ENCODE measurements around the gene HCST.
"Not testable (repeated sequence)": the region's sequence is repeated elsewhere in the genome, so short reads cannot be mapped to it uniquely, and the experiment has no call there.

HCST gene

DNA sequence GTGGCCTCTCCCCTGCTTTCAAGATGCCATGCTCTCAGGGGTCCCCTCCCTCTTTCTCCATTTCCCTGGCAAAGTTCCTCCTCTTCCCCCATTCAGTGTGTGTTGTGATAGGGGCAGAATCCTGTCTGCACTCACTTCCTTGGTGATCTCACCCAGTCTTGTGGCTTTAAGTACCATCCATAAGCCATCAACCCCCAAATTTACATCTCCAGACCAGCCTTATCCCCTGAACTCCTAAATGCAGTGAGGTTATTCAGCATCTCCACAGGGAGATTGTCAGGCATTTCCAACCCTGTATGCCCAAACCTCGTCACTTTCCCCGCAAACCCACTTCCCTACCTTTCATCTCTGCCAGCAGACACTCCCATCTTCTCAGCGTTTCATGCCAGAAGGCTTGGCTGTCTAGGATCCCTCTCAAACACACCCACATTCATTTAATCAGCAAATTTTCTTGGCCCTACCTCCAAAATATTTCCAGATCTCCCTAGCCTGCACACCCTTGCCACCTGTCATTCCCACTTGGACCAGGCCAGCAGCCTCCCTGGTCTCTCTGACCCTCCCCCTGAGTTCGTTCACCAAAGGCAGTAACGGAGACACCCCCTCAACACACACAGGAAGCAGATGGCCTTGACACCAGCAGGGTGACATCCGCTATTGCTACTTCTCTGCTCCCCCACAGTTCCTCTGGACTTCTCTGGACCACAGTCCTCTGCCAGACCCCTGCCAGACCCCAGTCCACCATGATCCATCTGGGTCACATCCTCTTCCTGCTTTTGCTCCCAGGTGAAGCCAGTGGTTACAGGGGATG, at the start of gene HCST:
Gene HCST (plus strand): TSS at position 676 of the 808 bp plus-strand sequence. CDS start 65 bp downstream, at position 741.
- no peak for DNase-seq (ENCODE audit: low read depth, low spot score)
- peak within 1 kb of the TSS; percentile 87 for H3K27ac ChIP-seq

- no peak for DNase-seq (ENCODE audit: low read depth, low spot score)
- no peak overlapping the region for H3K27ac ChIP-seq
Measured at GRCh38 chr19:35853038-35853756, 49.1 kb upstream of the HCST start.

- no peak within 1 kb of the TSS for H3K27ac ChIP-seq
- DNase-seq (ENCODE audit: low read depth, low spot score): no peak
Measured at GRCh38 chr19:35856546-35857149, 45.7 kb upstream of the HCST start, which contains the start of gene KIRREL2. TSS of gene KIRREL2 (plus strand) at chr19:35856911. CDS start at chr19:35857120, 209 bp downstream.

DNA sequence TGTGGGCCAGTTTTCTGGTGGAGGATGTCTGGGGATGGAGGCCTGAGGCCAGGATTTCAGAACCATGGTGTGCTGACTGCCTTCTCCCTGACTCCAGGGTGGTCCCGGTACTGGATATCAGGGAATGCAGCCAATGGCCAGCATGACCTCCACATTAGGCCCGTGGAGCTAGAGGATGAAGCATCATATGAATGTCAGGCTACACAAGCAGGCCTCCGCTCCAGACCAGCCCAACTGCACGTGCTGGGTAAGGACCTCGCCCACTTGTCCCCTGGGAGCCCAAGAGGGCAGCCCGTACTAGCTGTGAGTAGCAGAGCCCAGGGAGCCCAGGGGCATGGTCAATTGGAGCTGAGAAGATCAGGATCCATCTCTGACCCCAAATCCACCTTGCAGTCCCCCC, 44.0 kb upstream of the HCST start:
- no peak overlapping the region for H3K27ac ChIP-seq
- no peak for DNase-seq (ENCODE audit: low read depth, low spot score)

GRCh38 chr19:35859414-35859813, 42.9 kb upstream of the HCST start:
- H3K27ac ChIP-seq: no peak overlapping the region

GRCh38 chr19:35860436-35860817, 41.9 kb upstream of the HCST start:
- no peak overlapping the region for H3K27ac ChIP-seq
- no peak for DNase-seq (ENCODE audit: low read depth, low spot score)

More at GRCh38 chr19:35859414-35859813, 42.9 kb upstream of the HCST start:
- DNase-seq (ENCODE audit: low read depth, low spot score): no peak

GRCh38 chr19:35860818-35861639, 41.3 kb upstream of the HCST start:
- DNase-seq (ENCODE audit: low read depth, low spot score): no peak
- H3K27ac ChIP-seq: no peak overlapping the region

- no peak for DNase-seq (ENCODE audit: low read depth, low spot score)
- no peak overlapping the region for H3K27ac ChIP-seq
Measured at GRCh38 chr19:35861640-35862160, 40.6 kb upstream of the HCST start.

DNA sequence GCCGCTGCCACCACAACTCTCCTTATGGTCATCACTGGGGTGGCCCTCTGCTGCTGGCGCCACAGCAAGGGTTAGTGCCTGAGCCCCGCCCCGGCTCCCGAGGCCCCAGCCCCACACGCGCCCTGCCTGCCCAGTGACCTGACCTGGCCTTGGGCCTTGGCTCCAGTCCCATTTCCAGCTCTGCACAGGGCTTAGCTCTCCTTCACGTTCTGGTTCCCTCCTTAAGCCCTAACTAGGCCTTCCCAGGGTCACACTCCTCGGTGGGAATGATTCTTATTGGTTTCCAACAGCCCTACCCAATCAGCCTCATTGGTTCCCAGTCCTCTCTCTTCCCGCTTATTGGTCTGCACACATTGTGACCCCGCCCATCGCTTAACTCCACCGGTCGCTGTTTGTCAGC, 39.8 kb upstream of the HCST start:
- DNase-seq (ENCODE audit: low read depth, low spot score): no peak
- H3K27ac ChIP-seq: no peak overlapping the region

DNA sequence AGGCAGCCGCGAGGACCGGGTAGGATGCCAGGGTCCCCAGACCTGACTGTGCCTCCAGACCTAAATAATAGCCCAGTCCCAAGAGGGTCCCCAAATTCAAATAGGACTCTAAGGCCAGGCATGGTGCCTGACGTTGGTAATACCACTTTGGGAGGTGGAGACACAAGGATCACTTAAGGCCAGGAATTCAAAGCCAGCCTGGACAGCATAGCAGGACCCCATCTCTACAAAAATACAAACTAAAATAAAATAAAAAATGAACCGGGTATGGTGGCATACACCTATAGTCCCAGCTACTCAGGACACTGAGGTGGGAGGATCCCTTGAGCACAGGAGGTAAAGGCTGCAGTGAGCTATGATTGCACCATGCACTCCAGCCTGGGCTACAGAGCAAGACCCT, 39.3 kb upstream of the HCST start:
- no peak overlapping the region for H3K27ac ChIP-seq
- no peak for DNase-seq (ENCODE audit: low read depth, low spot score)

DNA sequence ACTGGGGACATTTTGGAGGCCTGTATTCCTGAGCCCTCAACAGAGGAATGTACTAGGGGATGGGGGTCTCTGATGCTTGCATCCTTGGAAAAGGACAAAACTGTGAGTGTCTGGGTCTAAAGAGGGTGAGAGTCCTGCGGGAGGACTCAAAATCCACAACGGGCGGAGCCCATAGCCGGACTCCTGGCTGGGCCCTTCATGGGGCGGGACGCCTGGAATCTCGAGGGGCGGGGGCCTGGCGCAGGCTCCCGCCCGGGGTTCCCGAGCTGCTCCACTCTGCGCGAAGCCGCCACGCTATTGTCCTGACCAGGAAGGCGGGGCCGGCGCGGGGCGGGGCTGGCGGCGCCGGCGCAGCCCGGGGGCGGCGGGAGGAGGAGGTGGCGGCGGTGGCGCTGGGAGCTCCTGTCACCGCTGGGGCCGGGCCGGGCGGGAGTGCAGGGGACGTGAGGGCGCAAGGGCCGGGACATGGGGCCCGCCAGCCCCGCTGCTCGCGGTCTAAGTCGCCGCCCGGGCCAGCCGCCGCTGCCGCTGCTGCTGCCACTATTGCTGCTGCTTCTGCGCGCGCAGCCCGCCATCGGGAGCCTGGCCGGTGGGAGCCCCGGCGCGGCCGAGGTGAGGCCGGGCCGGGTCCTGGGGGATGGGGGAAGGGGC, 34.0 kb upstream of the HCST start, which contains the start of gene APLP1:
Gene APLP1 (plus strand): TSS at position 403 of the 651 bp plus-strand sequence. CDS start 63 bp downstream, at position 466.
- H3K27ac ChIP-seq: no peak within 1 kb of the TSS
- no peak for DNase-seq (ENCODE audit: low read depth, low spot score)

DNA sequence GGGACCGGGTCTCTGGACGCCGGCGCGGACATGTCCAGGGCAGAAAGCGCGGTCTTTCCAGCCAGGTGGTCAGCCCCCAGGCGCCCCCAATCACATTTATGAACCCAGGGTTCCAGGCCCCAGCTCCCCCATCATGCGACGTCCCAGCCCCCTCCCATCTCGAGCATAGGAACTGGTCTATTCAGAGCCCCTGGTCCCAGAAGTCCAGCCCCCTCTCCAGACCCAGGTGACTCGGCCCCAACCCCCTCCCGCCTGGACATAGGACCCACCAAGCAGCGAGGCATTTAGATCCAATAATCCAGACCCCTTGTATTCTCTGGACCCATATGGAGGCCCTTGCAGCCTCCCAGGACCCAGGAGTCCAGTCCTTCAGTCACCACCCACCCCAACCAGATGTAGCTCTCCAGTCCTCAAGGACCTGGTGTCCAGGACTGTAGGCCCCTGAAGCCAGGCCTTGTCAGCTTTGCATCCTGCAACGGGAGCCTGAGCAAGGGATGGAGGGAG, 33.5 kb upstream of the HCST start:
- no peak for DNase-seq (ENCODE audit: low read depth, low spot score)
- H3K27ac ChIP-seq: no peak overlapping the region

DNA sequence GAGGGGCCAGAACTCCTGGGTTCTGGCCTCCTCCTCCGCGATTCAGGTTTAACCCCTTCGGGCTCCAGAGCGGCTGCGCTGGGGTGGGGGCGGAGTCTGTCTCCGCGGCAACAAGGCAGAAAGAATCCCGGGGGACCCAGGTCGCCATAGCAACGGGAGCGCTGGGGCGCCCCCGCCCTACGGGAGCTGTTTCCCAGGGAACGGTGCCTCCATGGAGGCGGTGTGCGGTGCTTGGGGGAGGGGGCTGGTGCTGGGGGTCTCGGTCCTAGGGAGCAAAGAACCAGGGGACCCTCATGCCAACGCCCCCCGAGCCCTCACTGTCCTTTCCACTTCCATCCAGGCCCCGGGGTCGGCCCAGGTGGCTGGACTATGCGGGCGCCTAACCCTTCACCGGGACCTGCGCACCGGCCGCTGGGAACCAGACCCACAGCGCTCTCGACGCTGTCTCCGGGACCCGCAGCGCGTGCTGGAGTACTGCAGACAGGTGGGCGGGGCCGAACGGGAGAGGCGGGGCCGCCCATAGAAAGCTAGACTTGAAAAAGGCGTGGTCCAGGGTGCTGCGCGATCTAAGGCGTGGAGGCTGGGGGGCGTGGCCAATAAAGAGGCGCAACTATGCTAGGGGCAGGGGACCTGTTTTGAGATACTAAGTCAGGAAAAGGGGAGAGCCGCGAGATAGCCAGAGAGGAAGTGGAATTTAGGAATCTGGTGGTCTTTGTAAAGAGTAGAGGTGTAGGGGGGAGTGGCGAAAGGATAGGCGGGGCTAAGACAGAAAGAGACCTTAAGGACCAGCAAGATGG, 32.8 kb upstream of the HCST start:
- peak; percentile 20 for DNase-seq (ENCODE audit: low read depth, low spot score)

DNA sequence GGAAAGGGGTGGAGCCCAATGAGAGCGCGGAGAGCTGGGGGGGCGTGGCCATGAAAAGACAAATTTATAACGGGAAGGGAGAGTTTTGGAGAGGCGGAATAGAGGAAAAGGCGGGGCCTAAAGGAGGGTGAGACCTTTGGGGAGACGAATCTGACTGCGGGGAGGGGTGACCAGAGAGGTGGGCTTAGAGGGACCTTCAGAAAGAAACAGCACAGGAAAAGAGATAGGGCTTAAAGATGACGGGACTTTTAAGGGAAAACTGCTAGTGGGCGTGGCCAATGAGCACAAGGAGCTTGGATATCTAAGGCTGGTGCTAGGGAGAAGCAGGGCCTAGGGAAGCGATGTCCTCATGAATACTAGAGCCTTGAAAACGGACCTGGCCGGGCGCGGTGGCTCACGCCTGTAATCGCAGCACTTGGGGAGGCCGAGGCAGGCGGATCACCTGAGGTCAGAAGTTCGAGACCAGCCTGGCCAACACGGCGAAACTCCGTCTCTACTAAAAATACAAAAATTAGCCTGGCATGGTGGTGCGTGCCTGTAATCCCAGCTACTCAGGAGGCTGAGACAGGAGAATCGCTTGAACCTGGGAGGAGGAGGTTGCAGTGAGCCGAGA, 32.1 kb upstream of the HCST start:
- H3K27ac ChIP-seq; DNase-seq (ENCODE audit: low read depth, low spot score): not testable (repeated sequence)

More for the DNA sequence above, 32.8 kb upstream of the HCST start:
- H3K27ac ChIP-seq: no peak overlapping the region

DNA sequence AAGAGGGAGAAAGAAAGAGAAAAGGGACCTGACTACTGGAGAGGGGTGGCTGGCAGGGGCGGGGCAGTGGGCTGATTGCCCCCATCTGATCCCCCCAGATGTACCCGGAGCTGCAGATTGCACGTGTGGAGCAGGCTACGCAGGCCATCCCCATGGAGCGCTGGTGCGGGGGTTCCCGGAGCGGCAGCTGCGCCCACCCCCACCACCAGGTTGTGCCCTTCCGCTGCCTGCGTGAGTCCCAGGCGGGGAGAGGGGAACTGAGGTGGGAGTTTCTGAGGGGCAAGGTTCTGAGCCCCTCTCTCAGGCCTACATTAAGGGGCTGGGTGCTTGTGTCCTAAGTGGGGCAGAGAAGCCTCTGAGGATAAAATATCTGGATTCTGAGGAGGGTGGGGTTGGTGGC, 31.5 kb upstream of the HCST start:
- no peak for DNase-seq (ENCODE audit: low read depth, low spot score)
- no peak overlapping the region for H3K27ac ChIP-seq

GRCh38 chr19:35871611-35872010, 30.7 kb upstream of the HCST start:
- H3K27ac ChIP-seq: no peak overlapping the region
- no peak for DNase-seq (ENCODE audit: low read depth, low spot score)

DNA sequence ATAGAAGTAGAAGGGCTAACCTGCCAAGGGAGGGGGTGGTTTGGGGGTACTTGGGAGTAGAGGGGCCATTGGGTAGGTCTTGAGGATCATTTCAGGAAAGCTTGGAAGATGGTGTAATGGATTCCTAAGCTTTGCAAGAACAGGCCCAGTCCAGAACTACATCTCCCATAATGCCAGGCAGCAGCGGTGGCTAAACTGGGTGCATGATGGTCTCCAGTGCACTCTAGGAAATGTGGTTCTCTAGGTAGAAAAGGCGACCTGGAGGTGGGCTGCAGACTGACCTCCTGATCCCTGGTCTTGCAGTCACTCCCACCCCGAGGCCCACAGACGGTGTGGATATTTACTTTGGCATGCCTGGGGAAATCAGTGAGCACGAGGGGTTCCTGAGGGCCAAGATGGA, 30.1 kb upstream of the HCST start:
- no peak overlapping the region for H3K27ac ChIP-seq
- DNase-seq (ENCODE audit: low read depth, low spot score): no peak

- no peak for DNase-seq (ENCODE audit: low read depth, low spot score)
- no peak overlapping the region for H3K27ac ChIP-seq
Measured at GRCh38 chr19:35874392-35874930, 27.9 kb upstream of the HCST start.
